ENCODE measurements around the gene NAPSA. TPM values are rescaled to one million over a fixed set of nuclear protein-coding genes. Genes with fewer than 3 reads are reported as not detected.
A peak's percentile ranks its signal among the peaks of the same experiment; 100 is the strongest.

Gene NAPSA
- total RNA-seq, 6 experiments from 2014 or later: 0.19 to 2.2 (median 1.0) TPM

GRCh38 chr19:50377051-50377461 lies 11.6 kb upstream of the NAPSA start:
- WGBS (ENCODE audit: insufficient coverage, low coverage, low lambda C conversion rate, missing lambda C conversion rate): 43% methylated on average over 7 of the region's 7 CpGs
- peak in 2 of 3 donors; percentile 61 to 63 for DNase-seq
- H3K27ac ChIP-seq: no peak overlapping the region
- intact Hi-C loops (cut with DNase I): loop anchor here (10.0 kb wide), 2 partner anchors 78 to 408 kb away; no protein-coding TSS in a partner anchor
- peak in 3 of 4 donors; percentile 3 to 14 (median 4) for ATAC-seq
- H3K36me3 ChIP-seq: peaks cover 0 to 41% (median 12%) of the 10 kb centered on the region in 4 donors
- H3K9me3 ChIP-seq: no peaks in the 10 kb centered on the region
- TF ChIP-seq POLR2A (IDR thresholded peaks at IDR 0.05): no peak
- no peak overlapping the region for H3K4me3 ChIP-seq
- H3K27me3 ChIP-seq: no peaks in the 10 kb centered on the region
- H3K4me1 ChIP-seq: no peaks in the 10 kb centered on the region

- Histone ChIP-seq H3K4me3 (peak within 1 kb of the TSS; percentile 83 to 99 (median 97)), H3K27ac (peak within 1 kb of the TSS; percentile 95 to 99 (median 98)), H3K4me1 (no peaks in the 10 kb centered on the region), H3K9me3 (no peaks in the 10 kb centered on the region), H3K36me3 (peaks cover 0 to 34% (median 12%) of the 10 kb centered on the region in 4 donors), H3K27me3 (no peaks in the 10 kb centered on the region)
- 2% methylated on average over 56 of the region's 67 CpGs for WGBS (ENCODE audit: insufficient coverage, low coverage, low lambda C conversion rate, missing lambda C conversion rate)
- intact Hi-C loops (cut with DNase I): loop anchor here (10.0 kb wide), 2 partner anchors 78 to 408 kb away; no protein-coding TSS in a partner anchor
- peak; percentile 94 to 97 (median 95) for DNase-seq
- peak; percentile 91 to 97 (median 94) for ATAC-seq
- TF ChIP-seq CTCF (IDR thresholded peaks at IDR 0.05) (no peak), POLR2A (IDR thresholded peaks at IDR 0.05) (peak; percentile 75)
These were observed 11.0 kb upstream of the NAPSA start, which contains the start of gene NR1H2 for GRCh38 chr19:50376166-50377050. Gene NR1H2, plus strand, starts transcription at chr19:50376457. Its CDS starts 1,149 bp downstream, at chr19:50377606.

- DNase-seq: no peak
- no peak overlapping the region for H3K27ac ChIP-seq
- no peaks in the 10 kb centered on the region for H3K36me3 ChIP-seq
- H3K4me1 ChIP-seq: peaks cover 0 to 4% (median 0%) of the 10 kb centered on the region in 4 donors
- no peak for ATAC-seq
- H3K27me3 ChIP-seq: no peaks in the 10 kb centered on the region
- intact Hi-C loops (cut with DNase I): loop anchor here (10.0 kb wide), 2 partner anchors 83 to 413 kb away; no protein-coding TSS in a partner anchor
- TF ChIP-seq CTCF (IDR thresholded peaks at IDR 0.05) (no peak), POLR2A (IDR thresholded peaks at IDR 0.05) (no peak)
- no peak overlapping the region for H3K4me3 ChIP-seq
- H3K9me3 ChIP-seq: no peaks in the 10 kb centered on the region
- 77% methylated on average over 9 of the region's 10 CpGs for WGBS (ENCODE audit: insufficient coverage, low coverage, low lambda C conversion rate, missing lambda C conversion rate)
These were observed 6.6 kb upstream of the NAPSA start for GRCh38 chr19:50371914-50372475.

- Histone ChIP-seq H3K4me3 (peak overlapping the region; percentile 63 to 75 (median 71)), H3K9me3 (no peaks in the 10 kb centered on the region), H3K27ac (peak overlapping the region; percentile 19 to 72 (median 59)), H3K4me1 (peaks cover 0 to 4% (median 0%) of the 10 kb centered on the region in 4 donors), H3K27me3 (no peaks in the 10 kb centered on the region), H3K36me3 (no peaks in the 10 kb centered on the region)
- intact Hi-C loops (cut with DNase I): no loop called here
- DNase-seq: peak; percentile 79 to 91 (median 79)
- TF ChIP-seq CTCF (IDR thresholded peaks at IDR 0.05): peak; percentile 74 to 91 (median 78)
- no peak for TF ChIP-seq POLR2A (IDR thresholded peaks at IDR 0.05)
- WGBS (ENCODE audit: insufficient coverage, low coverage, low lambda C conversion rate, missing lambda C conversion rate): 12% methylated on average over 29 of the region's 34 CpGs
- peak; percentile 92 to 96 (median 94) for ATAC-seq
These were observed 3.5 kb upstream of the NAPSA start for GRCh38 chr19:50368649-50369570.

Measured in right lobe of liver (tissue), 6 donors.